Chondrocyte (in vitro differentiated cells): ENCODE measurements around the gene MATN3. TPM values are rescaled to one million over a fixed set of nuclear protein-coding genes. Genes with fewer than 3 reads are reported as not detected.
A peak's percentile ranks its signal among the peaks of the same experiment; 100 is the strongest.
"Not testable (repeated sequence)": the region's sequence is repeated elsewhere in the genome, so short reads cannot be mapped to it uniquely, and the experiment has no call there.

Experiments used
- DNase-seq: peaks from one replicate; pipeline ENCODE4 v3.0.0; 2021; ENCODE audit warnings: mixed read lengths, low spot score
- H3K27ac Mint-ChIP-seq: one replicate; pipeline ENCODE4 v1.8.0; 2021; ENCODE audit warnings: mild to moderate bottlenecking, moderate library complexity, mixed read lengths; ENCODE audit not compliant: unreplicated experiment
- H3K27me3 Mint-ChIP-seq: 2 replicates; pipeline ENCODE4 v1.8.0; 2021; ENCODE audit warnings: low read depth, mixed read lengths
- H3K36me3 Mint-ChIP-seq: 2 replicates; pipeline ENCODE4 v1.8.0; 2021; ENCODE audit warnings: low read depth, mixed read lengths
- H3K4me1 Mint-ChIP-seq: 2 replicates; pipeline ENCODE4 v1.8.0; 2021; ENCODE audit warnings: low read depth, mild to moderate bottlenecking, mixed read lengths
- H3K4me3 Mint-ChIP-seq: one replicate; pipeline ENCODE4 v1.8.0; 2021; ENCODE audit warnings: mild to moderate bottlenecking, moderate library complexity, mixed read lengths; ENCODE audit not compliant: unreplicated experiment
- H3K9me3 Mint-ChIP-seq: 2 replicates; pipeline ENCODE4 v1.8.0; 2021; ENCODE audit warnings: low read depth, mixed read lengths
- total RNA-seq: library from RNA; stranded (reverse); gene quantifications from 3 replicates; pipeline ENCODE4 v1.2.1, GENCODE V29; 2021
- TF ChIP-seq, protein P1 (sequence below): fragments of 200-600 bp; sonication (generic); IDR thresholded peaks from 2 replicates; pipeline ENCODE4 v1.5.0; 2021; ENCODE audit warnings: antibody characterized with exemption, mild to moderate bottlenecking, moderate library complexity

Gene MATN3
- total RNA-seq, 1 donor from 2014 or later, result 17.0 TPM

DNA sequence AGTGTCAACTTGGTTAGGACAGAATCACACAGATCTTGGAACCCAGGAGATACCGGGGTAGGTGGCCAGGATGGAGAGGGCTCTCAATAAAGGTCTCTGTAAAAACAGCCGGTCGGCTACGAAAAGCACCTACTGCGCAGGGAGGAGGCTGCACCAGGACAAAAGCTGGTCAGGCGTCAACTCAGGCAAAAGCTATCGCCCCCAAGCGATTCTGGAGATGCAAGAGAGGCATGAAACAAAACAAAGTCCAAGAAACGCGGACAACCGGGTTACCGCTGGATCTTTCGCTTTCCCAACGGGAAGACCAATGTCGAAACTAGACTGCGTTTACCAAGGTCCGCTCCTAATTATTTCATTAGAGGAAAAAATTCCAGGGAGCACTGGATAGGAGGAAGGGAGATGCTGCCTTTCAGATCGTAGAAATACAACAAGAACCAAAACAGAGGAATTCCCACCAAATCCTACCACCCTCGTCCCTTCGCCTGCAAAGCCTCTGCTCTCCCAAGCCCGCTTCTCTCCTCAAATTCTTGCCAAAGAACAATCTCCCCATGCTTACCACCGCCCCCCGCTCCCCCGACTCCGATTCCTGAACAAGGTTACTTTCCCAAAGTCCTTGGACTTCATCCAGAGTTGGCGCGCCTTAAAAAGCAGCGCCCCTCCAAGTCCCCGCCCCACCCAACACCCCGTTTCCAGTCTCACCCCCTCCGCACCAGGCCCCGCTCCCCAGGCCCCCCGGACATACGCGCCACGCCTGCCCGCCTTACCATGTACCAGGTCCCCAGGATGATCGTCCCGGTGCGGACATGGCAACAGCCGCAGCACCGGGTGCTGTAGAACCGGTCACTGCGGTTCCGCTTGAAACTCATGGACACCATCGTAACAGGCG, 38.4 kb upstream of the MATN3 start:
- H3K36me3 Mint-ChIP-seq, result no peaks in the 10 kb centered on the region
- H3K4me3 Mint-ChIP-seq, result no peak overlapping the region
- H3K9me3 Mint-ChIP-seq, result no peaks in the 10 kb centered on the region
- DNase-seq, result no peak
- TF ChIP-seq, protein P1, sequence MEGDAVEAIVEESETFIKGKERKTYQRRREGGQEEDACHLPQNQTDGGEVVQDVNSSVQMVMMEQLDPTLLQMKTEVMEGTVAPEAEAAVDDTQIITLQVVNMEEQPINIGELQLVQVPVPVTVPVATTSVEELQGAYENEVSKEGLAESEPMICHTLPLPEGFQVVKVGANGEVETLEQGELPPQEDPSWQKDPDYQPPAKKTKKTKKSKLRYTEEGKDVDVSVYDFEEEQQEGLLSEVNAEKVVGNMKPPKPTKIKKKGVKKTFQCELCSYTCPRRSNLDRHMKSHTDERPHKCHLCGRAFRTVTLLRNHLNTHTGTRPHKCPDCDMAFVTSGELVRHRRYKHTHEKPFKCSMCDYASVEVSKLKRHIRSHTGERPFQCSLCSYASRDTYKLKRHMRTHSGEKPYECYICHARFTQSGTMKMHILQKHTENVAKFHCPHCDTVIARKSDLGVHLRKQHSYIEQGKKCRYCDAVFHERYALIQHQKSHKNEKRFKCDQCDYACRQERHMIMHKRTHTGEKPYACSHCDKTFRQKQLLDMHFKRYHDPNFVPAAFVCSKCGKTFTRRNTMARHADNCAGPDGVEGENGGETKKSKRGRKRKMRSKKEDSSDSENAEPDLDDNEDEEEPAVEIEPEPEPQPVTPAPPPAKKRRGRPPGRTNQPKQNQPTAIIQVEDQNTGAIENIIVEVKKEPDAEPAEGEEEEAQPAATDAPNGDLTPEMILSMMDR, result peak; percentile 63
- no peak overlapping the region for H3K27ac Mint-ChIP-seq
- H3K27me3 Mint-ChIP-seq, result no peaks in the 10 kb centered on the region
- peaks cover 27% of the 10 kb centered on the region for H3K4me1 Mint-ChIP-seq

DNA sequence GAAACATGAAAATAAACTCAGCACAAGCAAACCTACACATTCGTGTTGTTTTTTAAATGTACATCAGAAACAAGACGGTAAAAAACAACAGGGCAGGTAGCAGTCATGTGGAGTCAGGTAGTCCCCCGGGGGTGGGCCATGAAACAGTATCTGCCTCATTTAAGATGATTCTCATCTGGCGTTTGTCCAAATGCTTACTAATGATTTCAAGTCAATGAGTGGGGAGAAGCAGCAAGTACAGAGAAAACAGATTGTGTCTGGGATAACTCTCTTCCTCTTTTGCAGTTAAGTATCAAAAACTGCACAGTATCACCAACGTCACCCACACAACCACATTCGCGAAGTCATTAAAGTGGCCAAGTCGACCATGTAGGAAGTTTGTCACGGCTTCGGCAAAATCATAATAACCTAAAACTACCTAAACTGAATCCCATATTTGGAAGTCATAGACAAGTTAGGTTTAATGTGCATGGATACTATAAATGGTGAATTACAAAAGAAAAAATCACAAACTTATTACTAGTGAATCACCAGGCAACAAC, 37.7 kb upstream of the MATN3 start:
- TF ChIP-seq, protein P1, result no peak
- H3K9me3 Mint-ChIP-seq, result no peaks in the 10 kb centered on the region
- peaks cover 33% of the 10 kb centered on the region for H3K4me1 Mint-ChIP-seq
- no peak overlapping the region for H3K4me3 Mint-ChIP-seq
- H3K27me3 Mint-ChIP-seq, result no peaks in the 10 kb centered on the region
- H3K36me3 Mint-ChIP-seq, result no peaks in the 10 kb centered on the region
- no peak overlapping the region for H3K27ac Mint-ChIP-seq
- DNase-seq, result no peak

DNA sequence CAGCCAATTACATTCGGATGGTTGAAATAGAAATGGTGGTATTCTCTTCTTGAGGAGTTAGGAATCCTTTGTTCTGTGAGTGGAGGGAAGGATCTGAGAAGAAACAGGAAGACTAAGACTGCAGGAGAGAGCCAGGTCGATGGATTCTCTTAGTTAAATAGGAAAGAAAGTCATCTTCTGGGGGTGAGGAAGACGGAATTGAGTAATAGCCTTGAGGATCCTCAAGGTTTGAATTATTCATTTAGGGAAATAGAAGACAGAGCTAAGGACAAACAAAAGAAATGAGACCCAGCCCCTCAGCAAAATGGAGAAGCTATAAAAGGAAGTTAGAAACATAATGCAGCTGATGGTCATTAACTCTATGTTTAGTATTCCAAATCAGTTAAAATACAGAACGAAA, 37.2 kb upstream of the MATN3 start:
- Mint-ChIP-seq H3K27me3 (no peaks in the 10 kb centered on the region), H3K27ac (no peak overlapping the region), H3K36me3 (no peaks in the 10 kb centered on the region), H3K4me1 (peaks cover 36% of the 10 kb centered on the region), H3K4me3 (no peak overlapping the region), H3K9me3 (no peaks in the 10 kb centered on the region)
- TF ChIP-seq, protein P1, result no peak
- DNase-seq, result no peak

DNA sequence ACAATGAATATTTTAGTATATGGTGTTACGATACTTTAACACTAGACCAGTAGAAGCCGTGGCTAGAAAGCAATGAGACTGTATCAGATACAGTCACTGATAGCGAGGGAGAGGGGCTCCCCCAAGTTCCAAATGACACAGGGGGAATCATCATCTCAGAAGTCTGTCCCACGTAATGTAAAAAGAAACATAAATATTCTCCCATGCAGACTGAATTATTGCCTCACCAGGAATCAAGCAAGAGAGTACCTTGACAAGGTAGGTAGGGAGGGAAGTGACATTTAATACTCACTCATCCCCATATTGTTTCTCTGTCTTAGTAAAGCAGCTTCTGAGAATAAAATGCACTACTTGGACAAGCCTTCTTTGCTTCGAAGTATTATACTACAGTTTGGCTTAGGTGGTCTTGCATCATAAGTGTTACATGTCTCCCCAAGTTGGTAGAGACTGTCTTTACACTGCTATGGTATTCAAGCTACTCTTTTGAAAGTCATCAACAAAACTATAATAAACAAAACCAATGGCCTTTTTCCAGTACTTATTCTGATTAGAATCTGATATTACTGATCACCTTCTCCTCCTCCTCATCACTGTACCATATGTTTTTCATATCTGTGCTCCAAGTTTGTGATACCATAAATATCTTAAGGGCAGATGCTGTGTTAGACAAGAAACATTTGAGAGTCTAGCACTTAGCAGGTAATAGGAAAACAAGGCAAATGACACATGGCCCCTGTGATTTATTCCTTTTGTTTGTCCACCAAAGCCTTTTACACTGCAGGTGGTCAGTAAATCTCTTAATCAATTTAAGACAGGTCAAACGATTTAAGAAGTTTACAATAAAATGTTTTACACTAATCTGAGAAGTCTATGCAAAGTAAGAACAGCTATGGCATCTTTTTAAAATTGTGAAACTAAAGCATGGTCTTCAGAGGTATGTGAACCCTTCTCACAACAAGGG, 36.3 kb upstream of the MATN3 start:
- no peak for DNase-seq
- Mint-ChIP-seq H3K4me1 (peaks cover 45% of the 10 kb centered on the region), H3K27me3 (no peaks in the 10 kb centered on the region), H3K4me3 (no peak overlapping the region), H3K9me3 (no peaks in the 10 kb centered on the region), H3K36me3 (no peaks in the 10 kb centered on the region), H3K27ac (no peak overlapping the region)
- TF ChIP-seq, protein P1, result no peak

DNA sequence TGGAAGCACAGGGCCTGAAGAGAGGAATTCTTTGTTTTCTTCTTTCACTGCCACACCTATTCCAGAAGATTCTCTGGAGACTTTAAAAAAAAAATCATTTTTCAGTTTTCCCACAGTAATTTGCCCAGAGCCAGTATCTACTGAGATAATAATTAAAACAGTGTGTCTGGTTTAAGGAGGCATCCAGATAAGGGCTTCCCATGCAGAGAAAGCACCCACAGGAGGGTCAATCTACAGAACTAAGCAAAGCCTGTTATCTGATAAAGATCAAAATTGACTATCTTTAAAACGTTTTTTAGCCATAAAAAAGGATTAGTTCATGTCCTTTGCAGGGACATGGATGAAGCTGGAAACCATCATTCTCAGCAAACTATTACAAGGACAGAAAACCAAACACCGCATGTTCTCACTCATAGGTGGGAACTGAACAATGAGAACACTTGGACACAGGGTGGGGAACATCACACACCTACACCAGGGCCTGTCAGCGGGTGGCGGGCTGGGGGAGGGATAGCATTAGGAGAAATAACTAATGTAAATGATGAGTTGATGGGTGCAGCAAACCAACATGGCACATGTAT, 33.3 kb upstream of the MATN3 start:
- DNase-seq, H3K27me3 Mint-ChIP-seq, H3K36me3 Mint-ChIP-seq, H3K9me3 Mint-ChIP-seq, H3K4me3 Mint-ChIP-seq: not testable (repeated sequence)
- Mint-ChIP-seq H3K4me1 (peaks cover 68% of the 10 kb centered on the region), H3K27ac (peak overlapping the region; percentile 20)
